GM12892 (cell line): ENCODE results near the gene VAPB.

Experiments
- POLR2AphosphoS5 ChIP-seq: IDR thresholded peaks from 2 replicates; pipeline ENCODE4 v1.6.1; 2011; ENCODE audit warnings: low read depth, low read length, control low read depth
- TAF1 ChIP-seq: IDR thresholded peaks from 2 replicates; pipeline ENCODE4 v1.6.1; 2011; ENCODE audit warnings: low read depth, mild to moderate bottlenecking, control low read depth, low read length, borderline replicate concordance

DNA sequence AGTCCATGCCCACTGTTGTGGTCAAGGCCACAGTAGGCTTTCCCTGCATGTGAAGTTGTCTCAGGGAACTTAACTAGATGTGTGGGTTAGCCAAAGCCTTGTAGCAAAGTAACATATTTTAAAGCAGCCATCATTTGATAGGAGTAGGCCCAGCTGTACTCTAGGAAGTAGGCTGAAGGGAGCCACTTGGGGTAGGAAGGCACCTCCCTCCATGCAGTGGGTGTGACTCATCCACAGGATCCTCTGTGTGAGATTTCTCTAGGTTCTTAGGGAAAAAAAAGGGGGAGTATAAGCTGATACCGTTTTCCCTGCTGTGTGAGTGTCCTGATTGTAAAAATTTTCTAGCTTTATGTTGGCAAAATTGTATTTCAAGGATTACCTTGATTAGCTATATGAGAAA lies 44.7 kb downstream of the VAPB start:
- no peak for TF ChIP-seq POLR2AphosphoS5
- no peak for TF ChIP-seq TAF1
